ENCODE data around the gene GOLGA8R. TPM values are rescaled to one million over a fixed set of nuclear protein-coding genes. Genes with fewer than 3 reads are reported as not detected.
"Not testable (repeated sequence)": the region's sequence is repeated elsewhere in the genome, so short reads cannot be mapped to it uniquely, and the experiment has no call there.

GOLGA8R gene
- polyA plus RNA-seq, 3 donors = 4.1 to 4.8 (median 4.3) TPM

- not testable (repeated sequence) for DNase-seq (ENCODE audit: low read depth in 3 of 3, low spot score in 2 of 3)
These were observed 59.0 kb downstream of the GOLGA8R start for GRCh38 chr15:30355043-30355442.

Other genes starting within 250 kb of the GOLGA8R start
- 1 to 10 TPM; 1.5 to 1.7 (median 1.6) TPM for gene CHRFAM7A, start 20.7 kb downstream of the GOLGA8R start, polyA plus RNA-seq (ENCODE audit: insufficient read length in 3 of 3)
- gene GOLGA8Q, start 137.8 kb upstream of the GOLGA8R start, polyA plus RNA-seq (ENCODE audit: insufficient read length in 3 of 3) = 1 to 10 TPM in 1 of 3 donors, under 1 TPM in 2; 0.32 to 1.0 (median 0.64) TPM
- under 1 TPM; 0.58 to 0.86 (median 0.74) TPM for gene GOLGA8H, start 189.8 kb upstream of the GOLGA8R start, polyA plus RNA-seq (ENCODE audit: insufficient read length in 3 of 3)

Measured in right renal cortex interstitium (tissue), 3 donors.